ENCODE measurements around the gene KIF12. TPM values are rescaled to one million over a fixed set of nuclear protein-coding genes. Genes with fewer than 3 reads are reported as not detected.

The KIF12 gene
- total and polyA plus RNA-seq, 2 of the 8 experiments (the other 6 are each of a cell fraction or from before 2014, with no cell fraction given) = 2.9 to 3.9 TPM

DNA sequence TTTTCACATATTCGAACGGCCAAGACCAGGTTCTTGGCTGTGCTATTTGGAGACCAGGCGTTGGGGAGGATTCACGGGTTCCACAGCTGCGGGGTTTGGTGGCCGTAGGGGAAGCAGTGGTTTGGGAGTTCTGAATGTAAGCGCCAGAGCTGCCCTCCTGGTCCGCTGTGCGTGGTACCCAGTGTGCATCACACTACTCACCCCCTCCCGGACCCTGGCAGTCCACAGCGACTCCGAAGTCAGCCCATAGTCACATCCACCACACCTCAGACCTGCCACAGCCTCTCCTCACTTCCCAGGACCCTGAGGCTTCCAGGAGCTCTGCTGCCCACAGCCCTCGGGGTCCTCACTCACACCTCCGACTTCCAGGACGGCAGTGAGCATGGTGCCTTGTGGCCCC lies 47.8 kb downstream of the KIF12 start:
- TF ChIP-seq RNF2 (IDR thresholded peaks at IDR 0.05; ENCODE audit: borderline replicate concordance, low read depth, low read length, missing control alignments, poor library complexity, severe bottlenecking) (no peak), CHD1 (IDR thresholded peaks at IDR 0.05; ENCODE audit: low read depth, low read length) (no peak), TAF7 (optimal IDR thresholded peaks at IDR 0.05; ENCODE audit: borderline replicate concordance, low read depth, low read length) (no peak), POLR2AphosphoS5 (IDR thresholded peaks at IDR 0.05; ENCODE audit: low read depth, low read length) (no peak), BCL11A (IDR thresholded peaks at IDR 0.05; ENCODE audit: low read depth in 2 of 2, low read length in 2 of 2) (no peak), RAD21 (IDR thresholded peaks at IDR 0.05 in 1 of 2, conservative IDR thresholded peaks at IDR 0.05 in 1 of 2; ENCODE audit: low read depth in 2 of 2, low read length in 2 of 2) (no peak), GTF2F1 (IDR thresholded peaks at IDR 0.05; ENCODE audit: borderline replicate concordance, low read depth, low read length) (no peak), ASH2L (IDR thresholded peaks at IDR 0.05; ENCODE audit: low read length) (no peak), CREB1 (IDR thresholded peaks at IDR 0.05) (no peak), JUN (IDR thresholded peaks at IDR 0.05; ENCODE audit: low read depth, low read length) (no peak), SIN3A (conservative IDR thresholded peaks at IDR 0.05 in 1 of 2, IDR thresholded peaks at IDR 0.05 in 1 of 2; ENCODE audit: low read depth in 1 of 2, low read length in 2 of 2) (no peak), CBX5 (IDR thresholded peaks at IDR 0.05; ENCODE audit: low read depth, low read length) (no peak), BRCA1 (IDR thresholded peaks at IDR 0.05; ENCODE audit: low read depth, low read length) (no peak), NANOG (IDR thresholded peaks at IDR 0.05; ENCODE audit: insufficient read depth, low read depth, low read length, poor library complexity, severe bottlenecking) (no peak)
- Histone ChIP-seq H2BK120ac (replicated peaks; ENCODE audit: low read depth, low read length) (no peak overlapping the region), H2AK5ac (ENCODE audit: low read depth, low read length) (no peak overlapping the region), H3K4me2 (ENCODE audit: insufficient read depth in 1 of 2, low read depth in 2 of 2, low read length in 2 of 2) (no peak overlapping the region), H2AFZ (ENCODE audit: low read length) (no peak overlapping the region), H3K14ac (ENCODE audit: insufficient read length) (no peak overlapping the region), H2BK5ac (ENCODE audit: low read depth, low read length) (no peak overlapping the region), H3K27me3 (replicated peaks in 1 of 4; ENCODE audit: control insufficient read depth in 3 of 4, extremely low read depth in 1 of 4, insufficient read depth in 3 of 4, low read length in 3 of 4) (no peaks in the 10 kb centered on the region), H3K4me1 (replicated peaks in 1 of 4; ENCODE audit: control insufficient read depth in 3 of 4, insufficient read depth in 4 of 4, low read length in 3 of 4) (no peaks in the 10 kb centered on the region), H3K4ac (replicated peaks; ENCODE audit: insufficient read length, low read depth, low read length) (no peak overlapping the region), H2BK12ac (ENCODE audit: low read depth, low read length) (no peak overlapping the region), H3K9ac (replicated peaks in 1 of 4; ENCODE audit: extremely low read depth in 1 of 4, low read depth in 3 of 4, low read length in 3 of 4) (no peak overlapping the region), H2BK20ac (ENCODE audit: low read length) (no peak overlapping the region), H3K79me2 (ENCODE audit: control insufficient read depth in 1 of 2, insufficient read depth in 2 of 2, low read length in 2 of 2) (no peaks in the 10 kb centered on the region), H3K4me3 (ENCODE audit: extremely low read depth in 1 of 4, insufficient read depth in 2 of 4, low read depth in 3 of 4, low read length in 4 of 4) (no peak overlapping the region), H2BK15ac (ENCODE audit: low read length) (no peak overlapping the region), H4K5ac (ENCODE audit: insufficient read length, low read depth, low read length) (no peak overlapping the region), H3K18ac (ENCODE audit: extremely low read depth, low read length) (no peak overlapping the region), H4K8ac (ENCODE audit: extremely low read depth, insufficient read depth, low read length) (no peak overlapping the region; the same call in 1 of the 2 replicates), H3K79me1 (ENCODE audit: low read depth, low read length) (no peaks in the 10 kb centered on the region), H3K27ac (ENCODE audit: low read depth, low read length) (no peak overlapping the region), H3K56ac (replicated peaks; ENCODE audit: insufficient read length, low read depth, low read length) (no peak overlapping the region), H3K9me3 (ENCODE audit: insufficient read depth in 2 of 2, low read depth in 1 of 2, low read length in 1 of 2) (no peaks in the 10 kb centered on the region), H3K23ac (ENCODE audit: insufficient read length) (no peak overlapping the region), H3K23me2 (ENCODE audit: low read depth, low read length) (no peaks in the 10 kb centered on the region), H4K91ac (replicated peaks; ENCODE audit: insufficient read length, low read length) (no peak overlapping the region), H3K36me3 (ENCODE audit: control insufficient read depth in 2 of 4, insufficient read depth in 4 of 4, low read length in 3 of 4) (peaks cover 7 to 33% (median 14%) of the 10 kb centered on the region in 4 experiments; a peak in 7 of 8 replicates), H4K20me1 (replicated peaks in 1 of 2; ENCODE audit: control insufficient read depth in 1 of 2, insufficient read depth in 2 of 2, low read length in 2 of 2) (peaks cover 0 to 3% of the 10 kb centered on the region in 2 experiments)
- ChIA-PET CTCF (ENCODE audit: partially characterized antibody) (interaction anchor here (0.6 to 1.4 kb wide), 8 partner anchors 8 to 368 kb away, joined by 3 to 5 read pairs (median 4); no protein-coding TSS in a partner anchor), POLR2A (ENCODE audit: partially characterized antibody) (interaction anchor here (0.6 to 1.1 kb wide), 3 partner anchors 9 to 278 kb away, joined by 3 to 5 read pairs (median 3); no protein-coding TSS in a partner anchor)
- FAIRE-seq = no peak
- no peak for DNase-seq (ENCODE audit: low read depth in 1 of 2, low spot score in 2 of 2)
- 91% methylated on average over 15 of the region's 15 CpGs; no CpG with 5 or more reads in 1 of the 2 experiments for WGBS, 2 experiments (ENCODE audit: extremely low coverage in 1 of 2, insufficient coverage in 1 of 2, insufficient read length in 1 of 2, insufficient replicate concordance in 2 of 2, low coverage in 1 of 2, low lambda C conversion rate in 2 of 2, missing lambda C conversion rate in 1 of 2)

Data from H1 (cell line).